ENCODE measurements around the gene FZD10.

GRCh38 chr12:130127912-130128789, 34.1 kb upstream of the FZD10 start:
- TF ChIP-seq POLR2A (IDR thresholded peaks at IDR 0.05) (no peak), POLR2AphosphoS5 (IDR thresholded peaks at IDR 0.05) (peak in 1 of 3 donors; percentile 63)

Data from suprapubic skin (tissue), 4 donors.